Uterus (tissue), 2 donors: Measurements from ENCODE around the gene LANCL3.

Source experiments
- CTCF ChIP-seq, 4 experiments: fragments of 200-600 bp in 2 of 4; fragments of 450-650 bp in 2 of 4; sonication (generic) in 2 of 4; IDR thresholded peaks; one replicate each; pipeline ENCODE4 v1.5.1; 2016 to 2019; ENCODE audit warnings: antibody characterized with exemption in 4 of 4, mild to moderate bottlenecking in 2 of 4, moderate library complexity in 1 of 4
- POLR2A ChIP-seq, 2 donors: fragments of 450-650 bp; IDR thresholded peaks; one replicate each; pipeline ENCODE4 v1.6.1; 2016; ENCODE audit warnings: antibody characterized with exemption in 2 of 2, mild to moderate bottlenecking in 1 of 2, moderate library complexity in 1 of 2

DNA sequence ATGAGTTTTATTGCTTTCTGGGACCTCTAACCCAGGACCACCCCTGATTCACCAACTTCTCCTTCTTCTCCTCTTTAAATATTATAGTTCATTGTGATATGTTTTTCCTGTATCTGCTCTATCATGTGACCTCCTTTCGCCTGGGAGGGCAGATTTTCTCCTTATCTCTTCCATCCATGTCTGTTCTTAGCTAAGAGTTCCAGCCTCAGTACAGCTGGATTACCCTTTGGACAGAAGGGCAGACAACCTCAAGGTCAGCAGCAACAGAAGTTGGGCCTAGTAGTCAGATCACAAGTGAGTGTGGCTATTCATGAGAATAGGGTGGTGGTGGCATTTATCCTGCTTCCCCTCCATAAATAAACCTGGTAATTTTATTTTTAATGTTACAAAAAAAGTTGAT is 108.4 kb downstream of the LANCL3 start:
- TF ChIP-seq CTCF (IDR thresholded peaks at IDR 0.05) = no peak
- no peak for TF ChIP-seq POLR2A (IDR thresholded peaks at IDR 0.05)
